A549 (cell line): ENCODE results near the gene DEXI. TPM values are rescaled to one million over a fixed set of nuclear protein-coding genes. Genes with fewer than 3 reads are reported as not detected.

Experiments
- ATAC-seq, 2 experiments: fragments of 200-7000 bp in 1 of 2; fragments of >200 bp in 1 of 2; cut with Nextera tagmentation in 1 of 2; cut with Tn5 transposase in 1 of 2; 3 replicates each; pipeline versions ENCODE4 v1.8.0 to v1.9.1; 2018 to 2020; ENCODE audit warnings: mild to moderate bottlenecking in 1 of 2, moderate library complexity in 1 of 2
- CTCF ChIA-PET: fragments of 300-600 bp; sonication (Branson Sonifier 250); formaldehyde crosslinking; extraction: SDS; loops from one replicate; lab custom pipeline; 2021; ENCODE audit warnings: antibody characterized with exemption, inconsistent platforms; lab: Yijun Ruan, JAX
- POLR2A ChIA-PET: fragments of 350-600 bp; formaldehyde crosslinking; extraction: SDS; loops from one replicate; lab custom pipeline; 2021; ENCODE audit warnings: antibody characterized with exemption, inconsistent platforms; lab: Yijun Ruan, JAX
- DNase-seq, 2 experiments: peaks; one replicate each; pipeline versions ENCODE4 v3.0.0 to v3.0.0-alpha.2; 2011 to 2016; ENCODE audit warnings: low read depth in 1 of 2, low spot score in 1 of 2
- FAIRE-seq: peaks from 2 replicates; lab custom pipeline; 2011; peaks lifted over from hg19 to GRCh38; lab: Jason Lieb, UNC
- H3K27ac ChIP-seq, 2 experiments: fragments of >200 bp; sonication (Bioruptor Twin); formaldehyde crosslinking; 3 replicates each; pipeline ENCODE4 v1.5.1; 2016 to 2017
- H3K4me1 ChIP-seq: fragments of >200 bp; sonication (Bioruptor Twin); formaldehyde crosslinking; 3 replicates; pipeline ENCODE4 v1.6.1; 2016
- H3K4me2 ChIP-seq: fragments of >200 bp; sonication (Bioruptor Twin); formaldehyde crosslinking; 3 replicates; pipeline ENCODE4 v1.6.1; 2016
- H3K4me3 ChIP-seq: fragments of >200 bp; sonication (Bioruptor Twin); formaldehyde crosslinking; 3 replicates; pipeline ENCODE4 v1.5.1; 2016
- H3K9me3 ChIP-seq: fragments of >200 bp; sonication (Bioruptor Twin); formaldehyde crosslinking; 3 replicates; pipeline ENCODE4 v1.6.1; 2016
- BHLHE40 ChIP-seq: IDR thresholded peaks from 2 replicates; pipeline ENCODE4 v1.6.1; 2012; ENCODE audit warnings: low read depth, low read length, inconsistent platforms
- NPAS2 ChIP-seq: fragments of 250-450 bp; sonication (Bioruptor Pico); IDR thresholded peaks from 2 replicates; pipeline ENCODE4 v1.8.0; 2022; ENCODE audit warnings: mild to moderate bottlenecking, moderate library complexity, borderline replicate concordance
- RAD21 ChIP-seq, 2 experiments: fragments of >200 bp in 1 of 2; sonication (Bioruptor Twin) in 1 of 2; formaldehyde crosslinking in 1 of 2; IDR thresholded peaks in 1 of 2; conservative IDR thresholded peaks in 1 of 2; 2 replicates in 1 of 2; 3 replicates in 1 of 2; pipeline ENCODE4 v1.6.1; 2012 to 2018; ENCODE audit warnings: inconsistent platforms in 1 of 2
- REST ChIP-seq: fragments of 200-600 bp; sonication (generic); IDR thresholded peaks from 2 replicates; pipeline ENCODE4 v1.6.1; 2016; ENCODE audit warnings: antibody characterized with exemption, mild to moderate bottlenecking, moderate library complexity
- SMC3 ChIP-seq: fragments of >200 bp; sonication (Bioruptor Twin); formaldehyde crosslinking; IDR thresholded peaks from 3 replicates; pipeline ENCODE4 v1.6.1; 2018; ENCODE audit warnings: inconsistent platforms
- ZSCAN20 ChIP-seq: fragments of 250-450 bp; sonication (Bioruptor Pico); IDR thresholded peaks from 2 replicates; pipeline ENCODE4 v1.8.0; 2022; ENCODE audit warnings: mild to moderate bottlenecking, moderate library complexity
- WGBS: methylation state at CpG from one replicate; pipeline ENCODE4 v1.1.6; 2017; ENCODE audit errors: missing lambda C conversion rate; 5-methylcytosine and 5-hydroxymethylcytosine counted together
- polyA plus RNA-seq, 4 experiments: library from polyadenylated mRNA; depleted of rRNA in 3 of 4; stranded (reverse); fragments of >200 nt; fragmentation: RNase III in 1 of 4; extraction: RNeasy Plus Mini Kit Qiagen cat#74134 plus additional on column Dnase treatment in 1 of 4; gene quantifications; 2 replicates in 3 of 4; 3 replicates in 1 of 4; pipeline ENCODE4 v1.2.3, GENCODE V29; 2011 to 2017
- TF ChIP-seq, protein P1 (sequence below): IDR thresholded peaks from 2 replicates; pipeline ENCODE4 v1.6.1; 2012
- TF ChIP-seq, protein P2 (sequence below): fragments of >200 bp; sonication (Bioruptor Twin); formaldehyde crosslinking; IDR thresholded peaks from 3 replicates; pipeline ENCODE4 v1.5.1; 2016

Gene DEXI
- polyA plus RNA-seq, 2 of the 4 experiments (the other 2 are of a cell fraction): 22.0 to 34.0 TPM

DNA sequence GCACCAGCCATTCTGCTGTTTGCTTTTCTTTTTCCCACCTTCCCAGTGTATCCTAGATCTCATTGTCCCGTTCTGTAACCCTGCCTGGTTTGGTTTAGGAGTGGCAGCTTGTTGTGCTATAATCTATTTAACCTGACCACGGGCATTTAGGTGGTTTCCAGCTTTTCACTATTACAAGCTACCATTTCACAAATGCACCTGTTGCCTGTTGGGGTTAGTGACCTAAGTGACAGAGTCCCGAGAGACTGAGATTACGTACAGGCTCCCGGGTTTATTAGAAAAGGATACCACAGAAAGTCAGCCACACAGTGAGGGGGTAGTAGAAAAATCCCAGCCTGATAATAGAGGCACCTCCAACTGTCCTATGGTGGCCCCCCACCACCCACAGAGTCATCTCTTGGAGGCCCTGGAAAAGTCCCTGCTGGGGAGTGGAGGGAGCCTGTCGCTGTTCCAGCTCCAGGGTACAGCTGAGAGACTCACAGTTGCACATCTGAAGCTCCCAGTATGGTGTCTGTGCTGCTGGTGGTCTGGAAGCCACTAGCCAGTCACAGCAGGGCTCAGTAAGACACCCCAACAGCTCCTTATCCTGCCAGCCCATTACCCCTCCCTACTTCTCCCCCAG lies 23.3 kb upstream of the DEXI start:
- no peak overlapping the region for H3K4me2 ChIP-seq
- DNase-seq (no peak), FAIRE-seq (no peak), ATAC-seq (no peak)
- H3K9me3 ChIP-seq: no peaks in the 10 kb centered on the region
- TF ChIP-seq ZSCAN20 (CRISPR knock-in tag) (no peak), NPAS2 (CRISPR knock-in tag) (no peak)
- TF ChIP-seq, protein P1, sequence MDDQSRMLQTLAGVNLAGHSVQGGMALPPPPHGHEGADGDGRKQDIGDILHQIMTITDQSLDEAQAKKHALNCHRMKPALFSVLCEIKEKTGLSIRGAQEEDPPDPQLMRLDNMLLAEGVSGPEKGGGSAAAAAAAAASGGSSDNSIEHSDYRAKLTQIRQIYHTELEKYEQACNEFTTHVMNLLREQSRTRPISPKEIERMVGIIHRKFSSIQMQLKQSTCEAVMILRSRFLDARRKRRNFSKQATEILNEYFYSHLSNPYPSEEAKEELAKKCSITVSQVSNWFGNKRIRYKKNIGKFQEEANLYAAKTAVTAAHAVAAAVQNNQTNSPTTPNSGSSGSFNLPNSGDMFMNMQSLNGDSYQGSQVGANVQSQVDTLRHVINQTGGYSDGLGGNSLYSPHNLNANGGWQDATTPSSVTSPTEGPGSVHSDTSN: no peak
- H3K4me1 ChIP-seq: 0 out of 3 replicates have a peak, but pooled peaks cover 3% of the 10 kb centered on the region
- H3K27ac ChIP-seq: no peak overlapping the region
- ChIA-PET CTCF (interaction anchor here (1.2 to 19.6 kb wide), 14 partner anchors 9 to 1103 kb away, joined by 3 to 364 read pairs (median 8); partner anchors contain the start of genes CLEC16A and SOCS1), POLR2A (interaction anchor here (2.4 kb wide), 1 partner anchor 291 kb away, joined by 9 read pairs; the partner anchor contains the start of gene SOCS1)
- 80% methylated on average over 6 of the region's 6 CpGs for whole genome bisulfite sequencing
- no peak overlapping the region for H3K4me3 ChIP-seq

GRCh38 chr16:10964891-10965326 lies 22.6 kb upstream of the DEXI start:
- Histone ChIP-seq H3K27ac (no peak overlapping the region), H3K4me1 (0 out of 3 replicates have a peak, but pooled peaks cover 3% of the 10 kb centered on the region), H3K4me3 (no peak overlapping the region), H3K9me3 (no peaks in the 10 kb centered on the region), H3K4me2 (no peak overlapping the region)
- 83% methylated on average over 8 of the region's 8 CpGs for WGBS
- ChIA-PET POLR2A (interaction anchor here (2.4 kb wide), 1 partner anchor 291 kb away, joined by 9 read pairs; the partner anchor contains the start of gene SOCS1), CTCF (interaction anchor here (0.7 to 19.6 kb wide), 35 partner anchors 8 to 1104 kb away, joined by 3 to 364 read pairs (median 6); partner anchors contain the start of genes CLEC16A, PRM3 and SOCS1)
- no peak for FAIRE-seq
- TF ChIP-seq BHLHE40: no peak
- no peak for ATAC-seq
- DNase-seq: no peak

- DNase-seq (peak; percentile 70 to 77), FAIRE-seq (no peak), ATAC-seq (peak; percentile 93 to 99)
- 30% methylated on average over 18 of the region's 20 CpGs for WGBS
- POLR2A ChIA-PET: interaction anchor here (1.1 to 2.4 kb wide), 2 partner anchors 23 to 292 kb away, joined by 3 to 9 read pairs; partner anchors contain the start of gene SOCS1
- Histone ChIP-seq H3K27ac (no peak overlapping the region), H3K9me3 (no peaks in the 10 kb centered on the region), H3K4me1 (0 out of 3 replicates have a peak, but pooled peaks cover 3% of the 10 kb centered on the region), H3K4me2 (peak overlapping the region; percentile 50; the same call in 2 of the 3 replicates), H3K4me3 (no peak overlapping the region)
- peak; percentile 87 to 88 for TF ChIP-seq RAD21 (conservative IDR thresholded peaks at IDR 0.05 in 1 of 2, IDR thresholded peaks at IDR 0.05 in 1 of 2)
- TF ChIP-seq, protein P2, sequence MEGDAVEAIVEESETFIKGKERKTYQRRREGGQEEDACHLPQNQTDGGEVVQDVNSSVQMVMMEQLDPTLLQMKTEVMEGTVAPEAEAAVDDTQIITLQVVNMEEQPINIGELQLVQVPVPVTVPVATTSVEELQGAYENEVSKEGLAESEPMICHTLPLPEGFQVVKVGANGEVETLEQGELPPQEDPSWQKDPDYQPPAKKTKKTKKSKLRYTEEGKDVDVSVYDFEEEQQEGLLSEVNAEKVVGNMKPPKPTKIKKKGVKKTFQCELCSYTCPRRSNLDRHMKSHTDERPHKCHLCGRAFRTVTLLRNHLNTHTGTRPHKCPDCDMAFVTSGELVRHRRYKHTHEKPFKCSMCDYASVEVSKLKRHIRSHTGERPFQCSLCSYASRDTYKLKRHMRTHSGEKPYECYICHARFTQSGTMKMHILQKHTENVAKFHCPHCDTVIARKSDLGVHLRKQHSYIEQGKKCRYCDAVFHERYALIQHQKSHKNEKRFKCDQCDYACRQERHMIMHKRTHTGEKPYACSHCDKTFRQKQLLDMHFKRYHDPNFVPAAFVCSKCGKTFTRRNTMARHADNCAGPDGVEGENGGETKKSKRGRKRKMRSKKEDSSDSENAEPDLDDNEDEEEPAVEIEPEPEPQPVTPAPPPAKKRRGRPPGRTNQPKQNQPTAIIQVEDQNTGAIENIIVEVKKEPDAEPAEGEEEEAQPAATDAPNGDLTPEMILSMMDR: peak; percentile 93
- TF ChIP-seq, protein P1: no peak
- TF ChIP-seq REST: no peak
- peak; percentile 61 for TF ChIP-seq SMC3
- CTCF ChIA-PET: interaction anchor here (0.6 to 19.6 kb wide), 101 partner anchors 10 to 1104 kb away, joined by 3 to 364 read pairs (median 4); partner anchors contain the start of genes CLEC16A, DEXI, PRM2 and PRM3
Observed at GRCh38 chr16:10964039-10964890, 22.0 kb upstream of the DEXI start.
